HG03159 (cell line): ENCODE measurements around the gene LANCL2.

Experiments
- ATAC-seq: cut with Tn5 transposase; IDR thresholded peaks from one replicate; pipeline ENCODE4 v1.9.1; 2021; ENCODE audit warnings: mild to moderate bottlenecking, moderate library complexity; ENCODE audit not compliant: unreplicated experiment

The LANCL2 gene

GRCh38 chr7:55360486-55360885, 4.7 kb upstream of the LANCL2 start:
- ATAC-seq: no peak

GRCh38 chr7:55361560-55361959, 3.6 kb upstream of the LANCL2 start:
- no peak for ATAC-seq

- no peak for ATAC-seq
Observed at GRCh38 chr7:55362927-55363326, 2.2 kb upstream of the LANCL2 start.

- no peak for ATAC-seq
Observed at GRCh38 chr7:55363386-55364170, 1.6 kb upstream of the LANCL2 start.

- ATAC-seq: peak; percentile 81
Observed at GRCh38 chr7:55365675-55366460, 731 bp downstream of the LANCL2 start.

DNA sequence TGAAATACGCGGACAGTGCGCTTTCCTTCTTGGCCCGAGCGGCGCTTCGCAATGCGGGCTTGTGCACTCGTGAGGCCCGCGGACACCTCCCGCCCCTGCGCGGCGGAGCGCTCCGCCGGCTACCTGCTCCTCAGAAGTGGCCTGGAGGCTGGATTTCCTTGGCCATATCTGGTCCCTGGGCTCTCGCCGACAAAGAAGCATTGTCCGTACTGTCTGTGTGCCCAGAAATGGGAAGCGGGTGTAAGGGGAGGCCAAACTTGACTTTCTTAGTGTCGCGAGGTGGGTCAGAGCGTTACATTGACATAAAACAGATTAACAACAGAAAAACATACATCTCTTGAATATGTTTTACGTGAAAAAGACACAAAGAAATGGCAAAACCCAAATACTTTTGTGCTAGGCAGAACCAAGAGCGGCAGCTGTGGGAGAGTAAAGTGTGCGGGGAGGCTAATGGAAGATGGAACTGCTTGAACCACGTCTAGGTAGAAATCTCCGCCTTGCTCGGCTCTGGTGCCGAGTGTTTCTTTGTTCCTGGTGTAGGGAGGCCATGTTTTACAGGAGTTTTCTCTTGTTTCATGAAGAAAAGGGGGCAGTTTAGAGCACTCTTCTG, 1.4 kb downstream of the LANCL2 start:
- ATAC-seq: peak; percentile 17

DNA sequence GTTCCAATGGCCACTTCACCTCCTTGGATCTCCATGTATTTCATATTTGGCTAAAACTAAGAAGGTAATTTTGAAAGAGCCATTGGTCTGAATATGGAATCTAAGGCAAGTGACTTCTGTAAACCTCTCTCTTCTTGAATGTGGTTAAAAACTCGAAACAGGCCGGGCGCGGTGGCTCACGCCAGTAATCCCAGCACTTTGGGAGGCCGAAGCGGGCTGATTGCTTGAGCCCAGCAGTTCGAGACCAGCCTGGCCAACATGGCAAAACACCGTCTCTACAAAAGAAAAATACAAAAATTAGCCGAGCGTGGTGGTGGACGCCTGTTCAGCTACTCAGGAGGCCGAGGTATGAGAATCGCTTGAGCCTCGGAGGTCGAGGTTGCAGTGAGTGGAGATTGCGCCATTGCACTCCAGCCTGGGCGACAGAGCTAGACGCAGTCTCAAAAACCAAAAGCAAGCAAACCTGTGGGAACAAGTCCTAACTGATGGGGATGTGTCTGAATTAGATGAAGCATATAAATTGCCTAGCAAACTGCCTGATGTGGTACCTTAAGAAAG, 2.2 kb downstream of the LANCL2 start:
- ATAC-seq: no peak

DNA sequence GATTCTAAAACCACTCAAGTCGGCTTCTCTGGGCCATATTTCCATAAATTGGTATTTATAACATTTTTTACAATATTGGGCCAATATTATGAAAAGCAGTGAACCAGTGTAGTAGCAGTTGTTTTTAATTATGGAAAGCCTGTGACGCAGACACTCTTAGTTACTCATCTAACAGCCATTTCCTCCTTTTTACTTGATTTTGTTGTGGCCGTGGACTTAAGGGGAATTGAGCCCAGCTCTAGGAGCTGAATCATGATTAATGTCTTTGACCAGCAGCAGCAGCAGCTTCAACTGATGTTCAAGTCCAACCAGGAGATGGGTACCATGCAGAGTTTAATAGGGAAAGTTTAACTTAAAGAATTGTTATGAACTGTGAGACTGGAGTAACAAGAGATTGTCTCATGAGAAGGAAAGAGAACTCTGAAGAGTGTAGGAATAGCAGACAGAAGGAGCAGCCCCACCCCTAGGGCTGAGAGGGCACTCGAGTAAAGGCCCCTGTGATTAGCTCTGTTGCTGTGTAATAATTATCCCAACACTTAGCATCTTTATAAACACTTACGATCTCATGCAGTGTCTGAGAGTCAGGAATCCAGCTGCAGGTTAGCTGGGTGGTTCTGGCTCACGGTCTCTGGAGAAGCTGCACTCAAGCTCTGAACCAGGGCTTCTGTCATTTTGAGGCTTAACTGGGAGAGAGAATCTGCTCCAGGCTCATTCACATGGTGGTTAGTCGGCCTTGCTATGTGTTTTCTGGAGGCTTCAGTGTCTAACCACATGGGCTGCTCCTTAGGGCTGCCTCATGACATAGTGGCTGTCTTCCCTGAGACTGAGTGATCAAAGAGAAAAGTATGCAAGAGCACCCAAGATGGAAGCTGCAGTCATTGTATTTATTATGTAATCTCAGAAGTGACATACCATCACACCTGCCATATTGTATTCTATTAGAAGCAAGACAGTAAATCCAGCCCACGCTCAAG, 4.6 kb downstream of the LANCL2 start:
- ATAC-seq: no peak

DNA sequence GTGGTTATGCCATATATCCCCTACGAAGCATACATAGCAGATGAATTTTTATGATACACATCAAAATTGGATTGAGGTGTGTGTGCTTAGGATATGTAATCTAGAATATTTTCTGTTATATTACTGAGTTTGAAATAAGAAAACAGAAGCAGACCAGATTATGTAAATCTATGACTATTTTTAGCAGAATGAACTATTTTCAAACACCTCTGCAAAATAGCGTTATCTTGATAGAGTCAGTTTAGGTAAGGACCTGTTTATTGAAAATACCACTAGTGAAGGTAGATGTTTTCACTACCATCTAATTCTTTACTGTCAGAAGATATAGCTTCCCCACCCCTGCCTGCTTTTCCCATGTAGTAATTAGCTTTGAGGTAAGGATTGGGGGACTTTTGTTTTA, 9.1 kb downstream of the LANCL2 start:
- no peak for ATAC-seq

DNA sequence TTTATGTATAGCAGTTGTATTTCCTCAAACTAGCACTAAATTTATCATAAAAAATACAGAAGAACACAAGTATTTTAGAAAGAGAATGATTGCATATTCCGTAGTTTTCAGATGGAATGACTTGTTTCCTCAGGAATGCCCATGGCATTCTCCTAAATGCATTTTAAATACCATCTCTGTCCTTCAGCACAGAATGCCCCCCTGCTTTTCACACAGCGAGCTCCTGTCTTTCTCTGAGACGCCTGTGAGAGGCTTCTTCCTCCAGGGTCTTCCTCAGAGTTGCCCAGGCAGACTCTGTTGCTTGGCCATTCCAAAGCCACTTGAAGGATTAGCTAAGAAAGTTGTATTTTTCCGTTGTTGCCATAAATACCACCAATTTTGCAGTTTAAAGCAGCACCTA, 10.1 kb downstream of the LANCL2 start:
- no peak for ATAC-seq

DNA sequence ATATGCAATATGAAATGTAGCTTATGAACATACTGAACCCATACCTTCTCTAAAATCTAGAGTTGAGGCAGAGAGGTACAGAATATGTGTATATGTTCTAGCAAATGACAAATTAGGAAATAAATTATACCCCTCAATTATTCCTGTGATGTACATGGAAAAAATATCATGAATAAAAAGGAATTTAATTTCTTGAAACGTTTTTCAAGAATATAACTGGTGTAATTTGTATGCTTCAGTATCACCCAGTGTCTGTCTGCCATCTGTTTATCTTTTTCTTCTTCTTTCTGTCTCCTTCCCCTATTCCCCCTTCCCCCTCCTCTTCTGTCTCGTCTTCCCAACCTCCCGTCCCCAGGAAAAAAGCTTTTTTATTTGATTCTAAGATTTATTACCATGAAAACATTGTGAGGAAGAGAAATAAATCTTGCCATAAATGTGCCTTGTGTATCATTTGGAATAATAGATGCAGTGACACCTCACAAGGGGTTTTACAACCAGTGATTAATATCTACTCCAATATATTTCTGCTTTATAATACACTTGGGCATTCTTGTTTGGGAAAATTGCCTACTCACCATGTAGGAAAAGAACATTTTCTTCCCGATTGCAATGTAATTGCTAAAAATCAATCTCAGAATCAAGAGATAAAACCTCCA, 12.2 kb downstream of the LANCL2 start:
- ATAC-seq: no peak

GRCh38 chr7:55379285-55379684, 14.1 kb downstream of the LANCL2 start:
- no peak for ATAC-seq

- no peak for ATAC-seq
Observed at GRCh38 chr7:55381189-55381588, 16.1 kb downstream of the LANCL2 start.

DNA sequence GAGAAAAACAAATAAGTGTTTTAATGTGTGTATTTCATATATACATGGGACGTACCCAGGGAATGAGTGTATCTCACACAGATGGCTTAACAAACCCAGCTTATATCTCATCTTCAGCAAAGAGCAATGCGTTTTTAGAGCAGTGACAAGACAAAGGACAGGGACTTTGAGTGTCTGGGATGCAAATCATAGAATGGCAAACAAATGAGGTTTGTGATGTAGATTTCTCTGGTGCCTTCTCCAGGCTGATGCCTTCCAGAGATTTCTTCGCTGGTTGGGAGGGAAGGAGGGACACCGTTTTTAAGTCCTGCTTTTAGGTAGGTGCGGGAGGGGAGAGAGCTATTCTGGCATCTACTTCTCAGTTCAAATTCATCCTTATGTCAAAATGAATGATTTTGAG, 16.6 kb downstream of the LANCL2 start:
- no peak for ATAC-seq

DNA sequence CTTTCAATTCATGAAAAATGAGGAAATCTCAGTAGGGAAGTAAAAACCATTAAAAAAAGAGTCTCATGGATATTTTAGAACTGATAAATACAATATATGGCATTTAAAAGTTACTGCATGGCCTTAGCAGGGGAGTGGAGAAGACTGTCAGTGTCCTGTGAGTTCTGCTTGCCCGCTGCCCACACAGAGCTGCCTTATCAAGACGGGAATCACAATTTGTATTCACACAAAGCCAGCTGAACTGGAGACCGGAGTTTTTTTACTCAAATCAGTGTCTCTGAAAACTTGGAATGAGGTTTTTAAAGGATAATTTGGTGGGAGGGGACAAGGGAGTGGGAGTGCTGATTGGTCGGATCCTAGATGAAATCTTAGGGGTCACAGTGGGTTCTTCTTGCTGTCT, 17.1 kb downstream of the LANCL2 start:
- no peak for ATAC-seq

DNA sequence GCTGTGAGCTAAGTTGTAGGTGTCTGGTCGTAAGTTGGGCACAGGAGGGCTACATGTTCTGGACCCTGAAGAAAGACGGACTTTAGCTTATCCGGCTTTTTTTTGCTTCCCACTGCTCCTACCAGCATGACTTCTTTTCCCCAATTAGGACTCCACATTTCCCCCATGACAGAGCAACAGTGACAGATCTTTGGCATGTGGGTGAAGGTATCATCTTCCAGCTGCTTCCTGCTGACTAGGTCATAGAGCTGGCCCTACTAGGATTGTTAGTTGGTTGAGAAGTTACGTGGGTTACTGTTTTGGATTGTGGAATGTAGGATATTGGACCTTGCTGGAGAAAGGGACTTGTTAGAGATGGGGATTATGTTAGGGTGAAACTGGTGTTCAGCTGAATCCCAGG, 21.4 kb downstream of the LANCL2 start:
- ATAC-seq: no peak

GRCh38 chr7:55387062-55387965, 22.2 kb downstream of the LANCL2 start:
- ATAC-seq: no peak

DNA sequence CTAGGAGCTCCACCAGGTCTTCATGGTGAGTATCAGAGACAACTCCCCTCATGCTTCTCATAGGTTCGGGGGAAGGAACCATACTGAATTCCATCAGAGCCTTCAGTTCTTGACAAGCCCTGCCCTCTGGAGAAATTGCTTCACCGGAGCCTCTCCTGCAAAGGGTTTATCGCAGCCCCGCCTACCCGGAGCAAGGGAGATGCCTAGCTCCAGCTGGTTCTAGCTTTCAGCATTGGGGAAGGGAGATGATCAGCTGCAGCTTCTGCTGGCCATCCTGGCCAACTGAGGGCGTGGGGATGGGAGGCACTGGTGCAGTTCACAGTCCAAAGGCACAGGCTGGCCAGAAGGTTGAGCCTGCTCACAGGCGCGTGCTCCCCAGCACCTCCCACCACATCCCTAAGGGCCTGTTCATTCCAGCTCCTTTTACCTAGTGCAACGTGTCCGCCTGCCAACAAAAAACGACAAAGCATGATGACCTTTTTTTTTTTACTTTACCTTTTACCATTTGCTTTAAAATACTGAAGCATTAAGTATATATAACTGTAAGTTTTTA, 31.2 kb downstream of the LANCL2 start:
- no peak for ATAC-seq

GRCh38 chr7:55397617-55398016, 32.5 kb downstream of the LANCL2 start:
- no peak for ATAC-seq
